Activated naive CD8-positive, alpha-beta T cell treated with anti-CD3 and anti-CD28 coated beads, Interleukin-2, amount 10 ng/mL, durations not matched to agents 7 days and 5 days (primary cell): ENCODE data around the gene ANGPTL4. TPM values are rescaled to one million over a fixed set of nuclear protein-coding genes. Genes with fewer than 3 reads are reported as not detected.
"Not testable (repeated sequence)": the region's sequence is repeated elsewhere in the genome, so short reads cannot be mapped to it uniquely, and the experiment has no call there.

Experiments used
- ATAC-seq: fragments of 150-1000 bp; cut with Tn5 transposase; one replicate; pipeline ENCODE4 v1.10.0; 2021; ENCODE audit warnings: low read depth, moderate library complexity
- POLR2A ChIA-PET: fragments of 350-600 bp; sonication (Branson Sonifier 250); formaldehyde crosslinking; loops from one replicate; lab custom pipeline; 2021; ENCODE audit warnings: antibody characterized with exemption; lab: Charles Lee
- DNase-seq: peaks from one replicate; pipeline ENCODE4 v3.0.0; 2021
- H3K27ac Mint-ChIP-seq: one replicate; pipeline ENCODE4 v1.8.0; 2022; ENCODE audit warnings: mild to moderate bottlenecking, mixed read lengths
- H3K27me3 Mint-ChIP-seq: one replicate; pipeline ENCODE4 v1.8.0; 2022; ENCODE audit warnings: mild to moderate bottlenecking, moderate library complexity, mixed read lengths
- H3K36me3 Mint-ChIP-seq: one replicate; pipeline ENCODE4 v1.8.0; 2021; ENCODE audit warnings: mild to moderate bottlenecking, mixed read lengths
- H3K4me1 Mint-ChIP-seq: one replicate; pipeline ENCODE4 v1.8.0; 2021; ENCODE audit warnings: mixed read lengths
- H3K4me3 Mint-ChIP-seq: one replicate; pipeline ENCODE4 v1.8.0; 2022; ENCODE audit warnings: mild to moderate bottlenecking, moderate library complexity, mixed read lengths
- H3K9me3 Mint-ChIP-seq: one replicate; pipeline ENCODE4 v1.8.0; 2021; ENCODE audit warnings: mixed read lengths
- total RNA-seq, 2 experiments: library from RNA; stranded (reverse); gene quantifications; one replicate each; pipeline ENCODE4 v1.2.3, GENCODE V29; 2021

The ANGPTL4 gene, protein sequence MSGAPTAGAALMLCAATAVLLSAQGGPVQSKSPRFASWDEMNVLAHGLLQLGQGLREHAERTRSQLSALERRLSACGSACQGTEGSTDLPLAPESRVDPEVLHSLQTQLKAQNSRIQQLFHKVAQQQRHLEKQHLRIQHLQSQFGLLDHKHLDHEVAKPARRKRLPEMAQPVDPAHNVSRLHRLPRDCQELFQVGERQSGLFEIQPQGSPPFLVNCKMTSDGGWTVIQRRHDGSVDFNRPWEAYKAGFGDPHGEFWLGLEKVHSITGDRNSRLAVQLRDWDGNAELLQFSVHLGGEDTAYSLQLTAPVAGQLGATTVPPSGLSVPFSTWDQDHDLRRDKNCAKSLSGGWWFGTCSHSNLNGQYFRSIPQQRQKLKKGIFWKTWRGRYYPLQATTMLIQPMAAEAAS
- total RNA-seq: under 1 TPM in 1 of 2 experiments, not detected in 1; 0.64 TPM

DNA sequence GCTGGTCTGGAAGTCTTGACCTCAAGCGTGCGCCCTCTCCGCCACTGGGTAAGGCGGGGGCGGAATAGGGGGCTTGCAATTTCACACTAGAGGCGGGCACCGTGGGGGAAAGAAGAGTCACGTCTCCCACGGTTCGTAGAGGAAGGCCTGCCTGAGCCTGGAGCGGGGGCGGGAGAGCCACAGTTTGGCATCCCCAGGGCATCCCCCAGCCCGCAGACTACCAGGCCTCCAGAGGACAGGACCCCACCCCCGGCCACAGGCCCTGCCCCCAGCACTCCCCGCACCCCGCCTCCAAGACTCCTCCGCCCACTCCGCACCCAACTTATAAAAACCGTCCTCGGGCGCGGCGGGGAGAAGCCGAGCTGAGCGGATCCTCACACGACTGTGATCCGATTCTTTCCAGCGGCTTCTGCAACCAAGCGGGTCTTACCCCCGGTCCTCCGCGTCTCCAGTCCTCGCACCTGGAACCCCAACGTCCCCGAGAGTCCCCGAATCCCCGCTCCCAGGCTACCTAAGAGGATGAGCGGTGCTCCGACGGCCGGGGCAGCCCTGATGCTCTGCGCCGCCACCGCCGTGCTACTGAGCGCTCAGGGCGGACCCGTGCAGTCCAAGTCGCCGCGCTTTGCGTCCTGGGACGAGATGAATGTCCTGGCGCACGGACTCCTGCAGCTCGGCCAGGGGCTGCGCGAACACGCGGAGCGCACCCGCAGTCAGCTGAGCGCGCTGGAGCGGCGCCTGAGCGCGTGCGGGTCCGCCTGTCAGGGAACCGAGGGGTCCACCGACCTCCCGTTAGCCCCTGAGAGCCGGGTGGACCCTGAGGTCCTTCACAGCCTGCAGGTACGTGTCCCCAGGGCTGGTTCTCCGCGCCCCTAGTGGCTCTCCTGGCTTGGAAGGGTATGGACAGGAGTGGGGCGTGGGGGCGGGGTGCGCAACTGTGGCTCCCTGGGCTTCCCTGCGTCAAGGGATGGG is at the start of gene ANGPTL4:
Gene ANGPTL4 (plus strand): TSS at position 353 of the 969 bp plus-strand sequence. CDS start 167 bp downstream, at position 520.
- POLR2A ChIA-PET: interaction anchor here (0.7 to 1.0 kb wide), 3 partner anchors 30 to 321 kb away, joined by 3 to 4 read pairs (median 3); no protein-coding TSS in a partner anchor
- Mint-ChIP-seq H3K9me3 (no peaks in the 10 kb centered on the region), H3K36me3 (peaks cover 2% of the 10 kb centered on the region), H3K27ac (peak within 1 kb of the TSS; percentile 76), H3K4me3 (peak within 1 kb of the TSS; percentile 87), H3K27me3 (peaks cover 47% of the 10 kb centered on the region), H3K4me1 (peaks cover 13% of the 10 kb centered on the region)
- peak; percentile 71 for DNase-seq
- ATAC-seq: peak; percentile 80

DNA sequence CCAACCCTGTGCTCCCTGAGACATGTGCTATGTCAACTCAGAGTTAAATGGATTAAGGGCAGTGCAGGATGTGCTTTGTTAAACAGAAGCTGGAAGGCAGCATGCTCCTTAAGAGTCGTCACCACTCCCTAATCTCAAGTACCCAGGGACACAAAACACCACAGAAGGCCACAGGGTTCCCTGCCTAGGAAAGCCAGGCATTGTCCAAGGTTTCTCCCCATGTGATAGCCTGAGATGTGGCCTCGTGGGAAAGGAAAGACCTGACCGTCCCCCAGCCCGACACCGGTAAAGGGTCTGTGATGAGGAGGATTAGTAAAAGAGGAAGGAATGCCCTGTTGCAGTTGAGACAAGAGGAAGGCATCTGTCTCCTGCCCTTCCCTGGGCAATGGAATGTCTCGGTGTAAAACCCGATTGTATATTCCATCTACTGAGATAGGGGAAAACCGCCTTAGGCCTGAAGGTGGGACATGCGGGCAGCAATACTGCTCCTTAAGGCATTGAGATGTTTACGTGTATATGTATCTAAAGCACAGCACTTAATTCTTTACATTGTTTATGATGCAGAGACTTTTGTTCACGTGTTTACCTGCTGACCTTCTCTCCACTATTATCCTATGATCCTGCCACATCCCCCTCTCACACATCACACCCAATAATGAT is 48.8 kb upstream of the ANGPTL4 start:
- H3K36me3 Mint-ChIP-seq, H3K4me3 Mint-ChIP-seq, H3K9me3 Mint-ChIP-seq, H3K27me3 Mint-ChIP-seq, H3K27ac Mint-ChIP-seq, DNase-seq, POLR2A ChIA-PET, ATAC-seq: not testable (repeated sequence)
- peaks cover 13% of the 10 kb centered on the region for H3K4me1 Mint-ChIP-seq

GRCh38 chr19:8316351-8317125 is 47.4 kb upstream of the ANGPTL4 start:
- H3K27me3 Mint-ChIP-seq: no peaks in the 10 kb centered on the region
- POLR2A ChIA-PET: interaction anchor here (1.6 kb wide), 1 partner anchor 18 kb away, joined by 4 read pairs; no protein-coding TSS in a partner anchor
- peaks cover 18% of the 10 kb centered on the region for H3K4me1 Mint-ChIP-seq
- H3K9me3 Mint-ChIP-seq: no peaks in the 10 kb centered on the region
- H3K36me3 Mint-ChIP-seq: peaks cover 7% of the 10 kb centered on the region
- H3K4me3 Mint-ChIP-seq: no peak overlapping the region
- peak overlapping the region; percentile 56 for H3K27ac Mint-ChIP-seq
- no peak for DNase-seq
- ATAC-seq: no peak

GRCh38 chr19:8318835-8319234 is 45.1 kb upstream of the ANGPTL4 start:
- H3K4me3 Mint-ChIP-seq, DNase-seq, ATAC-seq, H3K27ac Mint-ChIP-seq, H3K27me3 Mint-ChIP-seq, H3K9me3 Mint-ChIP-seq: not testable (repeated sequence)
- Mint-ChIP-seq H3K4me1 (peaks cover 30% of the 10 kb centered on the region), H3K36me3 (peaks cover 12% of the 10 kb centered on the region)
- POLR2A ChIA-PET: interaction anchor here (0.7 to 1.1 kb wide), 3 partner anchors 9 to 421 kb away, joined by 3 to 12 read pairs (median 3); partner anchors contain the start of gene CD320

DNA sequence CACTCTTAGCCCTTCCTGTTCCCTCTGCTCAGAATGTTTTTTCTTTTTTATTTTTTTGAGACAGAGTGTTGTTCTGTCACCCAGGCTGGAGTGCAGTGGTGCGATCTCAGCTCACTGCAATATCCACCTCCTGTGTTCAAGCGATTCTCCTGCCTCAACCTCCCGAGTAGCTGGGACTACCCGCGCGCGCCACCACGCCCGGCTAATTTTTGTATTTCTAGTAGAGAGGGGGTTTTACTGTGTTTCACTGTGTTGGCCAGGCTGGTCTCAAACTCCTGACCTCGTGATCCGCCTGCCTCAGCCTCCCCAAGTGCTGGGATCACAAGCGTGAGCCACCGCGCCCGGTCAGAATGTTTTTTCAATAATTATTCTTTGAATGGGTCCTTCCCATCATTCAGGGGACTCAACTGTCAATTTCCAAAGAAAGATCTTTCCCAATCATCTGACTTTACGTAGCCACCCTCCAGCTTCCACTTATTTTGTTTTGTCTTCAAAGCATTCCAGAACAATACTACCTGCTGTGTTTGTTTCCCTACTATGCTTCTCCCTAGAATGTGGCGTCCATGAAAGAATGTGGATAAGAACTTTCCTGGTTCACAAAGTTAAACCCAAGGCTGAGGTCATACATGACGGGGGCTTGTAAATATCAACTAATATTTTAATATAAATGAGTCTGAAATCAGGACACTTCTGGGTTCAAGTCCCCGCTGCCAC is 44.0 kb upstream of the ANGPTL4 start:
- DNase-seq (no peak), ATAC-seq (no peak)
- Mint-ChIP-seq H3K27me3 (no peaks in the 10 kb centered on the region), H3K36me3 (peaks cover 12% of the 10 kb centered on the region), H3K4me3 (peak overlapping the region; percentile 99), H3K4me1 (peaks cover 30% of the 10 kb centered on the region), H3K27ac (peak overlapping the region; percentile 100), H3K9me3 (no peaks in the 10 kb centered on the region)
- POLR2A ChIA-PET: interaction anchor here (1.7 to 1.9 kb wide), 2 partner anchors 11 to 16 kb away, joined by 4 to 9 read pairs; partner anchors contain the start of gene CD320

DNA sequence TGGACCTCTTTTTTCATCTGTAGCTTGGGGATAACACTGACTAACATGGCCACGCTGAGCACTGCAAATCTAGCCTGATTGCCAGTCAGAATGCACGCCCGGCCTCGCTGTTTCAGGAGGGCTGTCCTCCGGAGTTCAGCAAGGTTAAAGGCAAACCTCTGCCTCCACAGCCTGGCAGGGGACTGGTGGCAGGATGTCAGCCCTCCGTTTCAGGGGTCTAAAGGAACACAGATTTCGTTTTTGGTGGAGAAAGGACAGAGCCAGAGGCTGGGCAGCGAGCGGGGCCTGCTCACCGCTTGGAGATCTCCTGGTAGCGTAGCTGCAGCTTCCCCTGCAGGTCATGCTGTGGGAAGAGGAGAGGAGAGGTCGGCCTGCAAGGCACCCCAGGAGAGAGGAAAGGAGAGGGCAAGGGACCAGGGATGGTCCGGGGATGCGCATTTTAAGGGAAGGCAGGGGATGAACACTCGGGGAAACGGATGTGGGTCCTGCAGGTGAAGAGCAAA is 43.3 kb upstream of the ANGPTL4 start:
- ATAC-seq (peak; percentile 15), DNase-seq (no peak)
- H3K9me3 Mint-ChIP-seq: no peaks in the 10 kb centered on the region
- POLR2A ChIA-PET: interaction anchor here (1.0 to 1.9 kb wide), 7 partner anchors 10 to 193 kb away, joined by 3 to 13 read pairs (median 5); partner anchors contain the start of genes CD320 and ZNF414
- peak overlapping the region; percentile 100 for H3K27ac Mint-ChIP-seq
- peaks cover 30% of the 10 kb centered on the region for H3K4me1 Mint-ChIP-seq
- peaks cover 9% of the 10 kb centered on the region for H3K36me3 Mint-ChIP-seq
- H3K27me3 Mint-ChIP-seq: no peaks in the 10 kb centered on the region
- H3K4me3 Mint-ChIP-seq: peak overlapping the region; percentile 99

DNA sequence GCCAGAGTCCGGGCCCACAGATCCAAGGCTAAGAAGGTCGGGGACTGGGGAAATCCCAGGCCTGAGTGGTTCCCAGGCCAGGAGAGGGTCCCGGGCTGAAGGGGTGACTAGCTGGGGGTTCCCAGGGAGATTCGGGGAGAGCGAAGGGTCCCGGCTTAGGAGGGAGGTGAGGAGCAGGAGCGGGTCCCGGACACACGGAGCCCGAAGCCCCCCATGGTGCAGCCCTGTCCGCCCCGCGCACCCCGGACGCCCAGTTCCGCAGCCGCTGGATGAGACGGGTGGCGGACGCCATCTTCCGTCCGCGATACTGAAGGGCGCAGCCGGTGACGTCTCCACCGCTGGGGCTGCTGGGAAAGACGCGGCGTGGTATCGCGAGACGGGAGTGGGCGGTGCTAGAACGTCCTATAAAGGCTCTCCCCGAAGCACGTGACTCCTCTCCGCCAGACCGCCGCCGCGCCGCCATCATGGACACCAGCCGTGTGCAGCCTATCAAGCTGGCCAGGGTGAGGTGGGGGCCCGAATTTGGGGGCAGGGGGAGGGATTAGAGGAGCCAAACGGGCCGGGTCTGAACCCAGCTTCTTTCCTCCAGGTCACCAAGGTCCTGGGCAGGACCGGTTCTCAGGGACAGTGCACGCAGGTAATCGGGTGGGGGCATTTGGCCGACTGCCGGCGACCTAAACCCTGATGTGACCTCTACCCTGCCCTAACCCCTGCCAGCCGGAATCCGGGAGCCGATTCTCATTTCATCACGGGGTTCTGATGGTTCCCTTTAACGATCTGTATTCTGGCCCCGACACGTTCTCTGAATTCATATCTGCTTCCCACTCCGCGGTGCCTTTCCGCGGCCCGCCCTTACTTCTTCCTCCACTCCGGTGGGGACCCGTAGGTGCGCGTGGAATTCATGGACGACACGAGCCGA is 42.6 kb upstream of the ANGPTL4 start, which contains the start of the genes NDUFA7 and RPS28:
Gene NDUFA7 (minus strand): TSS at position 309 of the 919 bp plus-strand sequence. CDS start 17 bp downstream, at position 292.
Gene RPS28 (plus strand): TSS at position 430 of the 919 bp plus-strand sequence. CDS start 35 bp downstream, at position 465.
- peaks cover 7% of the 10 kb centered on the region for H3K36me3 Mint-ChIP-seq
- ATAC-seq: peak; percentile 89
- H3K9me3 Mint-ChIP-seq: no peaks in the 10 kb centered on the region
- peaks cover 30% of the 10 kb centered on the region for H3K4me1 Mint-ChIP-seq
- peak within 1 kb of the TSS; percentile 99 for H3K4me3 Mint-ChIP-seq
- POLR2A ChIA-PET: interaction anchor here (0.6 to 1.9 kb wide), 12 partner anchors 10 to 377 kb away, joined by 3 to 13 read pairs (median 5); partner anchors contain the start of genes CD320, RAB11B and ZNF414
- peak within 1 kb of the TSS; percentile 100 for H3K27ac Mint-ChIP-seq
- no peaks in the 10 kb centered on the region for H3K27me3 Mint-ChIP-seq
- peak; percentile 98 for DNase-seq

- peaks cover 29% of the 10 kb centered on the region for H3K4me1 Mint-ChIP-seq
- H3K4me3 Mint-ChIP-seq: peak overlapping the region; percentile 99
- H3K9me3 Mint-ChIP-seq: no peaks in the 10 kb centered on the region
- no peaks in the 10 kb centered on the region for H3K27me3 Mint-ChIP-seq
- ATAC-seq: peak; percentile 2
- POLR2A ChIA-PET: interaction anchor here (0.6 to 1.9 kb wide), 12 partner anchors 9 to 378 kb away, joined by 3 to 13 read pairs (median 5); partner anchors contain the start of genes CD320, RAB11B and ZNF414
- peaks cover 7% of the 10 kb centered on the region for H3K36me3 Mint-ChIP-seq
- H3K27ac Mint-ChIP-seq: peak overlapping the region; percentile 100
- DNase-seq: no peak
Observed at GRCh38 chr19:8321986-8322637, 41.8 kb upstream of the ANGPTL4 start.

DNA sequence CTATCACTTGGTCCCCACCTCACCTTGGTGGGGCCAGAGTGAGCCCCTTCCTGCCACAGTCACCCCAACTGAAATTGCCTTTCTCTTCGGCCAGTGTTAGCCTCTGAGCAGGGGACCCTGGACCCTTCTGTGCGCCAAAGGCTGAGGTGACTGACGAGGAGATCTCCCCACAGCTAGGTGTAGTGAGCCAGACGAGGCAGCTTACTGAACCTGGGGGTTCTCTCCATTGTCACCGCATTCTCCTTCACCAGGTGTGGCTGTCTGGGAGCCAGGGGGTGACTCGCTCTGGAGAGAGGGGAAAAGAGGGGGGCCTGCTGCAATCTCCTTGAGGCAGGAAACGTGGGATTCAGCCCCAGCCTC is 41.3 kb upstream of the ANGPTL4 start:
- DNase-seq (no peak), ATAC-seq (no peak)
- H3K36me3 Mint-ChIP-seq: peaks cover 7% of the 10 kb centered on the region
- H3K27me3 Mint-ChIP-seq: no peaks in the 10 kb centered on the region
- H3K4me1 Mint-ChIP-seq: peaks cover 26% of the 10 kb centered on the region
- H3K27ac Mint-ChIP-seq: peak overlapping the region; percentile 100
- H3K9me3 Mint-ChIP-seq: no peaks in the 10 kb centered on the region
- POLR2A ChIA-PET: interaction anchor here (0.5 to 1.1 kb wide), 2 partner anchors 113 to 730 kb away, joined by 3 to 4 read pairs; partner anchors contain the start of gene CERS4
- peak overlapping the region; percentile 99 for H3K4me3 Mint-ChIP-seq

DNA sequence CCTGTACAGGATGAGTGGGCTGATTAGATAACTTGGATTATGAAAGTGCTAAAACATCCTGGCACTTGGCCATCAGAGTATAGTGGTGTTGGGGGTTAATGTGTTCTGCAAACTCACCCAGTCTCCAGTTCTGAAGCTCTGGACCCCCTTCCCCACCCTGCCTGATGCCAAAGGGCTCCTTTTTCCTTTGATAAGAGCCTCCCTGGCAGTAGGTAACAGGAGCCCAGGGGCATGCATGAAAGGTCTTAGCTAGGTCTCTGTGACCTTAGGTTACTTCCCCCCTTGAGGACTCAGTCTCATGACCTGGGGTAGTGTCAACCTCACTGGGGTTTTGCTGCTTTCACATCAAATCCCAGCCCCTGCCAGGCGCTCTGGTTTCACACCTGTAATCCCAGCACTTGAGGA is 40.2 kb upstream of the ANGPTL4 start:
- Mint-ChIP-seq H3K27me3 (no peaks in the 10 kb centered on the region), H3K4me1 (peaks cover 26% of the 10 kb centered on the region), H3K4me3 (no peak overlapping the region), H3K27ac (no peak overlapping the region), H3K9me3 (no peaks in the 10 kb centered on the region), H3K36me3 (peaks cover 7% of the 10 kb centered on the region)
- DNase-seq (no peak), ATAC-seq (no peak)
- POLR2A ChIA-PET: interaction anchor here (0.7 to 3.8 kb wide), 5 partner anchors 8 to 438 kb away, joined by 3 to 15 read pairs (median 3); partner anchors contain the start of gene CD320
